Inflammatory macrophage (primary cell): ENCODE measurements around the gene KAT5.
A peak's percentile ranks its signal among the peaks of the same experiment; 100 is the strongest.
"Not testable (repeated sequence)": the region's sequence is repeated elsewhere in the genome, so short reads cannot be mapped to it uniquely, and the experiment has no call there.

Experiments
- DNase-seq, 2 donors: peaks; one replicate each; pipeline ENCODE4 v3.0.0-alpha.2; 2020 to 2022
- total RNA-seq, 18 experiments: gene quantifications; one replicate each; lab custom pipeline; 2026; ENCODE audit warnings: mixed read lengths in 6 of 18, inconsistent platforms in 2 of 18; lab: John Stamatoyannopoulos, UW

Gene KAT5
- 37.5 to 79.8 (median 50.2) reads per million in 18 experiments for total RNA-seq

DNA sequence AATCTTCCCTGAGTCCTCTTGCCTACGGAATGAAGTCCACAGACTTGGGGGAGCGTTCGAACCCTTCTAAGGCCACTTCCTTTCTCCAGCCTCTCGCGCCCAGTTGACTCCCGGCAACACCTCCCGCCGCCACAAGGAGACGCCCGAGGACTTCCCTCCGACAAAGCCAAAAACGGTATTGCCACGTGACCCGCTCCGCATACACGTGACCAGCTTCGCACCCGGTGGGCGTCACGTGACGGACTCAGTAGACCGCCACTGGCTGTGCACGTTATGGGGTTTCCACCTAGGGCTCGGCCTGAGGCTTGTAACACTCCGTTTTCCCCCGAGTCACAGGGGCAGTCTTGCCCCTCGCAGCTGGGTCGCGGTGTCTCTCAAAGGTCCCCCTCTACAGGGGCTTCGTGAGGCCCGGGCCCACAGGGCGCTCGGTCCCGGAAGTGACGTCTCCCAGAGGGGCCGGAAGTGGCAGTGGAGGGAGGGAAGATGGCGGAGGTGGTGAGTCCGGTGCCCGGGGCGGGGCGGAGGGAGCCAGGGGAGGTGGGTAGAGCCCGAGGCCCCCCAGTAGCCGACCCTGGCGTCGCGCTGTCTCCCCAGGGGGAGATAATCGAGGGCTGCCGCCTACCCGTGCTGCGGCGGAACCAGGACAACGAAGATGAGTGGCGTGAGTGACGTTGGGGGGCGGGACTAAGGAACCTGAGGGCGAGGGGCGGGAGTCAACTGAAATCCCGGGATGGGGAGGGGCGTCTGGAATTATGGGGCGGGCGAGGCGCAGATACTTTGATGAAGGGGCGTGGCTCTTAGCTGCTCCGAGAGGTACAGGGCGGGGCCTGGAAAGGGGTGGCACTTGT lies at the start of gene KAT5:
TSS of gene KAT5 (plus strand) at position 468 of the 848 bp plus-strand sequence. CDS start at position 484, 16 bp downstream.
- peak; percentile 99 for DNase-seq

DNA sequence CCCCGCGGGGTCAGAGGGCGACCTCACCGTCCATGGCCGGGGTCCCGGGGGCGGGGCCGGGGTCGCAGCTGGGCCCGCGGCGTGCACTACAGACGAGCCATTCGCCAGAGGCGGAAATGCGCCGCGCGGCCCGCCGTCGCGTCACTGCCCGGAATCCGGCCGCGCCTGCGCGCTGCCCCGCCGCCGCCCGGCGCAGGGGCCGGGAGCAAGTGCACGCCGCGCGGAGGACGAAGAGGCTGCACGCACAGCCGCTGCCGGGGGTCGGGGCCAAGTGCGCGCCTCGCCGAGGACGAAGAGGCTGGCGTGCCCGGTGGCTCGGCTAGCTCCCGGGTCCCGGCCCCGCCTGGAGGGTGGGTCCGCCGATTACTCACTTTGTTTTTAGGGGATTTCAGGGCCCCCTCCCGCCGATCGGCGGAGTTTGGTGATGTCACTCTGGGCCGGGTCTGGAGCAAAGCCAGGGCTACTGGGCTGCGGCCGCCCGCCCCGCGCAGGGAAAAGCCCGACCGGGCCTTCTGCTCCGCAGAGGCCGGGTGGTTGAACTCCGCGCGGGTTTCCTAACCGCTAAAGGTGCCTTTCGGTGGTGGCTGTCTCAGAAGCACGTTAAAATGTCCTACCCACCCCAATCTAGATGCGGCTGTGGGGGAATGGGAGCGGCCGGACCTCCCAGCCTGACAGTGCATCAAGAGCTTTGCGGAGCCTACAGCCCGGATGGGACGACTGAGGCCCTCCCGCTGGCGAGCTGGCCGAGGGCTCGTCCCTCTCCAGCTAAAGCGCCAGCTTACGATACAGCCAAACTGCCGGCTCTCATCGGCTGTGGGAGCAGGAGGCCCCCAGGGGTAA lies 49.0 kb upstream of the KAT5 start, which contains the start of gene RELA:
TSS of gene RELA (minus strand) at position 118 of the 840 bp plus-strand sequence. CDS start at position 34, 84 bp downstream.
- peak; percentile 83 to 92 for DNase-seq

DNA sequence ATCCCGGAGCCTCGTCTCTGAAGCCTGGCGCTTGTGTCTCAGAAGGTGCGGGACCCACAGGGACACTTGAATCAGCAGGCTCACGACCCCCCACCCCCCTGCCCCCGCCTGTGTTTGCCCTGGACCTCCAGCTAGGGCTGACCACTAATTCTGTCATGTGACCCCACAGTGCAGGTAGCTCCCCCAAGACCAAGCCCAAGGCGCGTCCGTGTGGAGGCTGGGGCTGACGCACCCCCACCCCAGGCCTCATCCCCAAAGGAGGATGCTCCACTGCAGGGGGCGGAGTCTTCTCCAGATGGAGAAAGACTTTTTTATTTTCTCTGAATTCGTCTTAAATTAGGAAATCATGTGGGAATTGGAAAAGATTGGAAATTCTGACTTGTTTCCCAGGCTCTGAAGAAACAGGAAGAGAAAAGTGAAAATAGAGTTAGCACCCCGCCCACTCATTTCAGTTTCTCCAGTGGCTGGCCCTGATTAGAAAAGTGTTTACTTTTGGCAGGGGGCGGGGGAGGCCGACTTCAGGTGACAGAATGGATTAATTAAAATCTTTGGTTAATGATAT lies 48.3 kb upstream of the KAT5 start:
- peak; percentile 65 to 69 for DNase-seq

DNA sequence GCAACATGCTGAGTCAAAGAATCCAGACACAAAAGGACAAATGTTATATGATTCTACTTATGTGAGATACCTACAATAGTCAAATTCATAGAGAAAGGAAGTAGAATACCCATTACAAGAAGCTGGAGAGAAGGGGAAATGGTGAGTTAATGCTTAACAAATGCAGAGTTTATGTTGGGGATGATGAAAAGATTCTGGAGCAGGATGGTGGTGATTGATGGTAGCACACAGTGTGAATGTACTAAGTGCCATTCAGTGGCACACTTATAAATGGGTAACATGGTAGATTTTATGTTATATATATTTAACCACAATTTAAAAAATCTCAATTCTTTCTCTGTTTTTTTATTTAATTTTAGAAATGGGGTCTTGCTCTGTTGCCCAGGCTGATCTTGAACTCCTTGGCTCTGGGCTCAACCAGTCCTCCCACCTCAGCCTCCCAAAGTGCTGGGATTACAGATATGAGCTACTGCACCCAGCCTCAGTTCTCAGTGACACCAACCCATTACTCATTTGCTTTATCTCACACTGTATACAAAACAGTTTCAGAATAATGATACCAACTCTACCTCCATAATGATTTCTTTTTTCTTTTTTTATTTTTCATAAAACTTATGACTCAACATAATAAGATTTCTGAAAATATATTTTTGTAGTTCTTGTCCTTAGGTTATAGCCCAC lies 39.7 kb upstream of the KAT5 start:
- DNase-seq = peak in 1 of 2 donors; percentile 19

DNA sequence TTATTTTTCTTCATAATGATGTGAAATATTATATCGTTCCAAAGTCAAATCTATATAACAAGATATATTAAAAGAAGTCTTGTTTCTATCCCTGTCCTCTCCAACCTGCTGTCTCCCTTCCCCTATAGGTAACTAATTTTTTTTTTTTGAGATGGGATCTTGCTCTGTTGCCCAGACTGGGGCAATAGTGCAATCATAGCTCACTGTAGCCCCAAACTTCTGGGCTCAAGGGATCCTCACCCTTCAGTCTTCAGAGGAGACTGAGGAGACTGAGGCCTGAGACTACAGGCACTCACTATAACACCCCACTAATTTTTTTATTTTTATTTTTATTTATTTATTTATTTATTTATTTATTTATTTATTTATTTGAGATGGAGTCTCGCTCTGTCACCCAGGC lies 39.1 kb upstream of the KAT5 start:
- no peak for DNase-seq

DNA sequence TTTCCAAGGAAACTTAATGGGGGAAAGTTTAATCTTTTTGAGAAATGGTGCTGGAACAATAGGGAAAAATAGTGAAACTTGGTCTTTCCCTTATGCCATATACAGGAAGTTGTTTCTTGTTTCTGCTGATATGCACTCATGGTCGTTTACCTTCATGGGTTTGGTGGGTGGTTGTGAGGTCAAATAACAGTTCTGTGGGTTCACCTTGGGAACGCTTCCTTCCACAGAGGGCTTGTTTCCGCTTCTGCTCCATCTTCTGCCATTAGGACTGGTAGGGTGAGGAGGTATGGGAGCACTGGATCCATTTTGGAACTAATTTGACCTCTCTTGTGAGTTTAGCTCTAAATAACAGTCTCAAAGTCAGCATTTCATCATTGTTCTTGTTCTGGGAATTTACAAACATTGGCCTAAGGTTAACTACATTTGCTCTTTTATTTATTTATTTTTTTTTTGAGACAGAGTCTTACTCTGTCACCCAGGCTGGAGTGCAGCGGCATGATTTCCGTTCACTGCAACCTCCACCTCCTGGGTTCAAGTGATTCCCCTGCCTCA lies 31.8 kb upstream of the KAT5 start:
- DNase-seq = no peak

DNA sequence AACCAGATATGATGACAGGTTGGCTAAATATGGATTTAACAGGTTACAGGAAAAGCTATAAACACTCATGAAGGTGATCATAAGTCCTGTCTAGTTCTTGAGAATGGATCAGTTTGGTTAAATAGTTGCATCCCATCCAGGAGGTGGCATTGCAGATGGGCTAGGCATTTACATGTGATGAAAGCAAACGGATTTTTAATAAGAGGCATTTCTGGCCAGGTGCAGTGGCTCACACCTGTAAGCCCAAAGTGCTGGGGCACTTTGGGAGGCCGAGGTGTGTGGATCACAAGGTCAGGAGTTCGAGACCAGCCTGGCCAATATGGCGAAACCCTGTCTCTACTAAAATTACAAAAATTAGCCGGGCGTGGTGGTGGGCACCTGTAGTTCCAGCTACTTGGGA lies 28.6 kb upstream of the KAT5 start:
- not testable (repeated sequence) for DNase-seq

DNA sequence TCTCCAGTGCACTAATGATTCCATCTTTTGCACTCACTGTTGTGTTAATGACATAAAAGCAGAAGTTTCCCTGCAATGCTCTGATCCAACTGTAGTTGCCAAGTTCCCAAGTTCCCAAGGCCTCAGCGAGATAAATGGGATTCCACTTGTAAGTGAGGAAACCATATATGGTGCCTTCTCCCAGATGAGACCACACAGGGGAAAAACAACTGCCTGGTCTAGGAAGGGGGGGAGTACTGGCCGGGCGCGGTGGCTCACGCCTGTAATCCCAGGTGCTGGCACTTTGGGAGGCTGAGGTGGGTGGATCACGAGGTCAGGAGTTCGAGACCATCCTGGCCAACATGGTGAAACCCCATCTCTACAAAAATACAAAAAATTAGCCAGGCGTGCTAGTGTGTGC lies 26.1 kb upstream of the KAT5 start:
- no peak for DNase-seq

DNA sequence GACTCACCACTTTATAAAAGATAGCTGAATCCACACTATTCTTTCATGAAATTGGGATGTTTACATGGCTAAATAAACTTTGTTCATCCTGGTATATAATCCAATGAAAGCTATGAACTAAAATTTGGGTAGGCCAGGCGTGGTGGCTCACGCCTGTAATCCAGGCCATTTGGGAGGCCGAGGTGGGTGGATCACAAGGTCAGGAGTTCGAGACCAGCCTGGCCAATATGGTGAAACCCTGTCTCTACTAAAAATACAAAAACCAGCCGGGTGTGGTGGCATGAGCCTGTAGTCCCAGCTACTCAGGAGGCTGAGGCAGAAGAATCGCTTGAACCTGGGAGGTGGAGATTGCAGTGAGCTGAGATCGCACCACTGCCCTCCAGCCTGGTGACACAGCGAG lies 20.2 kb upstream of the KAT5 start:
- DNase-seq = not testable (repeated sequence)

DNA sequence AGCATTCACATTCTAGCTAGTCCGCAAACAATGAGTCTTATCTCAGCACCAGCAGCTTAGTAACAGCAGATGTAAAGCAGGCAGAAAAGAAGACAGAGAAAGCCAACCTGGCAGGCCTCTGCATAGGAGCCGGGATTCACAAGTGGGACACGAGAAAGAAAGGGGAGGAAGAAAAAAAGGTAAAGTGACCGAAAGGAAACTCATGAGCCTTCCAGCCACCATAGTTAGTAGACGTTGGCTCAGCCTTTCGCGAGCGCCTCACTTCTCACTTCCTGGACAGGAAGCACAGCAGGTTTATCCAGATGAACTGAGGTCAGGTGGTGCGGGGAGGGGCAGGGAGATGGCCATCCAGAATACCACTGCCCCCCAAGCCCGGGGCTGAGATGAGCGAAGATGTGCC lies 19.7 kb upstream of the KAT5 start:
- no peak for DNase-seq

DNA sequence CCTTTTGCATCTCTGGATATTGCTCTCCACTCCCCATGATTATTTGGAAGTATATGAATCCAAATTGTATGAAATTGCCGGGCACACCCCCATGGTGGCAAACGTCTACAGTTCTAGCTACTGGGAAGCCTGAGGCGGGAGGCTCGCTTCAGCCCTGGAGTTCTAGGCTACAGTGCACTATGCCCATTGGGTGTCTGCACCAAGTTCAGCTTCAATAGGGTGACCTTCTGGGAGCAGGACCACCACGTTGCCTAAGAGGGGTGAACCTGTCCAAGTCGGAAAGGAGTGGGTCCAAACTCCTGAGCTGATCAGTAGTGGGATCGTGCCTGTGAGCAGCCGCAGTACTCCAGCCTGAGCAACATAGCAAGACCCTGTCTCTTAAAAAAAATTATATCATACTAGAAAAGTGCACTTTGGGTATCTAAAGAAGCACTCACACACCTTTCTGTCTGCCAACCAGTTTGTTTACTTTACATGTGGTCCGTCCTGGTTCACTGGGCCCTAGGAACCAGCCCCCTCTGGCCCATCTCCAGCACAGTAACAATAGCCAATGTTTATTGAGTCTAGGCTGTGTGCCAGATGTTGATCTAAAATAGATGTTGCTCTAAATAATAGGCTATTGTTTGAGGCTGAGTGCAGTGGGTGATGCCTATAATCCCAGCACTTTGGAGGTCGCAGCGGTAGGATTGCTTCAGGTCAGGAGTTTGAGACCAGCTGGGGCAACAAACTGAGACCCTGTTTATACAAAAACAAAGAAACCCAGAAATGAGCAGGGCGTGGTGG lies 16.4 kb upstream of the KAT5 start:
- no peak for DNase-seq

DNA sequence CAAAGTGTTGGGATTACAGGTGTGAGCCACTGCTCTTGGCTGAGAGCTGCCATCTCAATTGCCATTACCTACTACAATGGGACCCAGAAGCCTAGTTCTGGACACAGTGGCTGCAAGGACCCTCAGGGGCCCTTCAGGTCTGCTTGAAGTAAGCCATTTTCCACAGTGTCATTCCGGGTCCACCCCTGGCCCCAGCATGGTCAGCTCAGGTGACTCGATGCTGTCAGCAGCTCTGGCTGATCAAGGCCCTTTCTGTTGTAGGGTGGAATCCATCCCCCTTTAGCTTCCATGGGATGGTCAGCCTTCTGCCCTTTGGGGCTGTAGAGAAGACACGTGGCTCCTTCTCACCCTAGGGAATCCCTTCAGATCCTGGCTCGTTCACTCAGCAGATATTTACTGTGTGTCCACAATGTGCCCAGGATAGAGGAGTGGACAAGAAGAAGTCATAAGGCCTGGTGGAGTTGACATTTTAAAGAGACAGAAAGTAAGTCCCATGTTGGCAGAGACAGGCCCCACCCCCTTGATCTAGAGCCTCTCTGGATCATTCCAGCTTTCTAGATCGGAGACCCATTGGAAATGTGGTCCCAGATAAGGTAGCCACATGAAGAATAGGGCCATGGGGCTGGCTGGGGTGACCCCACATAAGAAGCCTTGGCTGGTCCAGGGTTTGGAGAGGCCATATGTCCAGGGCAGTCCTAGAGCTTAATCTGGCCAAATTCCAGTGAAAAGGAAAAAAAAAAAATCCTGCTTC lies 15.1 kb upstream of the KAT5 start:
- no peak for DNase-seq

DNA sequence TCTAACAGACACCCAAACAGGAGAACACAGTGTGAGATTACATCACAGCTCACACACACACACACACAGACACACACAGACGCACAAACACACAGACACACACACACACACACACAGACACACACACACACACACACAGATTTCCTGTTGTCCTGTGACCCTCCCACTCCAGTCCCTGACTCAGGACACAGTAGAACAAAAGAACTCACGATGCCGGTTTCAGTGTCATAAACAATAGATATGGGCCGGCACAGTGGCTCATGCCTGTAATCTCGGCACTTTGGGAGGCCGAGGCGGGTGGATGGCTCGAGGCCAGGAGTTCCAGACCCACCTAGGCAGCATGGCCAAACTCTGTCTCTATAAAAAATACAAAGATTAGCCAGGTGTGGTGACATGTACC lies 13.8 kb upstream of the KAT5 start:
- DNase-seq = no peak

DNA sequence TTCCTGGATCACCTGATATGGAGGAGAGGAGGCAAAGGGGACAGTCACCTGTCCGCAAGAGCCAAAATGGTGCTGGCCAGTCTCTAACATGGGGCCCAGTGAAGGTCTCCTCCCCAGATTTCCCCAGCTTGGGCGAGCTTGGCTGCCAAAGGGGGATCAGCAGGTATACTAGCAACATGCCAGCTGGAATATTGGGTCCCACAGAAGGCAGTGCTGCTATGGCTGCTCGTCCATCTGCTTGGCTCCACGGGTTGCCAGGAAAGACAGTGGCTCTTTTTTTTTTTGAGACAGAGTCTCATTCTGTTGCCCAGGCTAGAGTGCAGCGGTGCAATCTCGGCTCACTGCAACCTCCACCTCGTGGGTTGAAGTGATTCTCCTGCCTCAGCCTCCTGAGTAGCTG lies 12.7 kb upstream of the KAT5 start:
- no peak for DNase-seq

DNA sequence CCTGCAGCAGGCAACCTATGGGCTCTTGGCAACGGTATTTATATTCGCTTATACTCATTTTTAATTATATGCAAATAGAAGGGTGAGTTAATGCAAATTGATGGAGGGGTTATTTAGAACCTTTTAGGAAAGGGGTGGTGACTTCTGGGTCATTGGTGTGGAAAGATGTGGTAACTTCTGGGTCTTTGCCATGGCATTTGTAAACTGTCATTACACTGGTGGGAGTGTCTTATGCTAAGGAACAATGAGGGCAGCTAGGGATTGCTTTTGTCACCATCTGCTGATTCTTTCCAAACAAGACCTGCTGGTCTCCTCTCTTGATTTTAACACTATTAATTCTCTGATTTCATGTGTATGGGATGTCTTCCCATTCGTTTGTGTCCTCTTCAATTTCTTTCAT lies 11.7 kb upstream of the KAT5 start:
- DNase-seq = peak; percentile 63

DNA sequence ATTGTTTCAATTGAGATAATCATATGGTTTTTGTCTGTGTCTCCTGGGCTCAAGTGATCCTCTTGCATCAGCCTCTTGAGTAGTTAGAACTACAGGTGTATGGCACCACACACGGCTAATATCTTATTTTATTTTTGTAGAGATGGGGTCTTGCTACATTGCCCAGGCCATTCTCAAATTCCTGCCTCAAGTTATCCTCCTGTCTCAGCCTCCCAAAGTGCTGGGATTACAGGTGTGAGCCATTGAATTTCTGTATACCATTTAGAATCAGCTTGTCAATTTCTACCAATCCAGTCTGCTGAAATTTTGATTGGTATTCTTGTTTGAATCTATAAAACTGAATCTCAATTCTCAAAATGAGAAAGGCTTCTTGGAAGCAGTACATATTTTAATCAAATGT lies 10.4 kb upstream of the KAT5 start:
- DNase-seq = no peak

DNA sequence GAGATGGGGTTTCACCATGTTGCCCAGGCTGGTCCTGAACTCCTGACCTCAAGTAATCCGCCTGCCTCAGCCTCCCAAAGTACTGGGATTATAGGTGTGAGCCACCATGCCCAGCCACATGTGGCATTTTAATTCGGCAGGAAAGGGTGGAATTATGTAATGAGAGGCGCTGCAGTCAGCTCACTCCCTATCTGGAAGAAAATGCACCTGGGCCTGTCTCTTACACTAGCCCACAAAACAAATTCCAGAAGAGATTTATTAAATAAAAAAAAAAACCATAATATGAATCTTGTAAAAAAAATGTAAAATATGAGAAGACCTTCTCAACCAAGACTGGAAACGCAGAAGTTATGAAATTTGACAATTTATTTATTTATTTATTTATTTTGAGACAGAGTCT lies 8.2 kb upstream of the KAT5 start:
- DNase-seq = no peak

DNA sequence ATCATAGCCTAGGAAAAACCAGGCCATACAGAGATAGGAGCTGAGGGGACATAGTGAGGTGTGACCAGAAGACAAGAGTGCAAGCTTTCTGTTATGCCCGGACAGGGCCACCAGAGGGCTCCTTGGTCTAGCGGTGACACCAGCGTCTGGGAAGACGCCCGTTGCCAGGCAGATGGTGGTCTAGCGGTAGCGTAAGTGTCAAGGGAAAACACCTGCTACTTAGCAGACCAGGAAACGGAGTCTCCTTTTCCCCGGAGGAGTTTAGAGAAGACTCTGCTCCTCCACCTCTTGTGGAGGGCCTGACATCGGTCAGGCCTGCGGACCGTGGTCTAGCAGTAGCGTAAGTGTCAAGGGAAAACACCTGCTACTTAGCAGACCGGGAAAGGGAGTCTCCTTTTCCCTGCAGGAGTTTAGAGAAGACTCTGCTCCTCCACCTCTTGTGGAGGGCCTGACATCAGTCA lies 5.7 kb upstream of the KAT5 start:
- peak; percentile 49 for DNase-seq

DNA sequence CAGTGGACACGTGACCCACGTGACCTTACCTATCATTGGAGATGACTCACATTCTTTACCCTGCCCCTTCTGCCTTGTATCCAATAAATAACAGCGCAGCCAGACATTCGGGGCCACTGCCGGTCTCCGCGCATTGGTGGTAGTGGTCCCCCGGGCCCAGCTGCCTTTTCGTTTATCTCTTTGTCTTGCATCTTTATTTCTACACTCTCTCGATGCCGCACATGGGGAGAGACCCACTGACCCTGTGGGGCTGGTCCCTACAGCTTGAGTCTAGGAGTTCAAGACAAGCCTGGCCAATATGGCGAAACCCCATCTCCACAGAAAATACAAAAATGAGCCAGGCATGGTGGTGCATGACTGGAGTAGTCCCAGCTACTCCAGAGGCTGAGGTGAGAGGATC lies 5.0 kb upstream of the KAT5 start:
- not testable (repeated sequence) for DNase-seq

DNA sequence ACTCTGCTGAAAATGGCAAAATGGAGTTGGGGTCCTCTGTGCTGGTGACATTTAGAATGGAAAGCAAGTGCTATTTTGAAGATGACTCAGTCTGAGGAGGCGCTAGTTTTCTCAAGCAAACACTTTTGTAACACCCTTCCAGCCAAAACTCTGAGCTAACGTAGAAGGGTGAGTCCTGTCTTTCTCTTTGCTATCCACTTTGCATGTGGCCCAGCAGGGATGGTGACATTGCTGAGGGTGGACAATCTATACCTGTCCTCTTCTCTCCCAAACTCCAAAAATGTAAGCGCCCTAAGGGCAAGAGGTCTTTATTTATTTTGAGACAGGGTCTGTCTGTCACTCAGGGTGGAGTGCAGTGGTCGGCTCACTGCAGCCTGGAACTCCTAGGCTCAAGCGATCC lies 3.6 kb upstream of the KAT5 start:
- DNase-seq = no peak

DNA sequence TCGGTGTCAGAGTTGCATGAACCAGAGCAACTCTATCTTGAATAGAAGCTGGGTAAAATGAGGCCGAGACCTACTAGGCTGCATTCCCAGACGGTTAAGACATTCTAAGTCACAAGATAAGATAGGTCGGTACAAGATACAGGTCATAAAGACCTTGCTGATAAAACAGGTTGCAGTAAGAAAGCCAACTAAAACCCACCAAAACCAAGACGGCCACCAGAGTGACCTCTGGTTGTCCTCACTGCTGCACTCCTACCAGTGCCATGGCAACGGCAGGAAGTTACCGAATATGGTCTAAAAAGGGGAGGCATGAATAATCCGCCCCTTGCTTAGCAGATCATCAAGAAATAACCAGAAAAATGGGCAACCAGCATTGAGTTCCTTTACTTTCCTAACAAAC lies 2.4 kb upstream of the KAT5 start:
- DNase-seq = peak in 1 of 2 donors; percentile 3
